AG08395 (cell line): Measurements from ENCODE around the gene SPAG6.
A peak's percentile ranks its signal among the peaks of the same experiment; 100 is the strongest.

ENCODE experiments used
- DNase-seq: peaks from one replicate; pipeline ENCODE4 v3.0.0; 2012; ENCODE audit warnings: mixed read lengths, low spot score

SPAG6 gene

GRCh38 chr10:22434521-22434920 lies 89.2 kb downstream of the SPAG6 start:
- DNase-seq, result no peak

- DNase-seq, result no peak
These were observed 90.4 kb downstream of the SPAG6 start for GRCh38 chr10:22435650-22436049.

- DNase-seq, result no peak
These were observed 91.2 kb downstream of the SPAG6 start for GRCh38 chr10:22436526-22436892.

- peak; percentile 61 for DNase-seq
These were observed 91.8 kb downstream of the SPAG6 start for GRCh38 chr10:22436893-22437619.

GRCh38 chr10:22437620-22438588 lies 92.6 kb downstream of the SPAG6 start:
- no peak for DNase-seq

- no peak for DNase-seq
These were observed 93.4 kb downstream of the SPAG6 start for GRCh38 chr10:22438711-22439110.

GRCh38 chr10:22442063-22442462 lies 96.8 kb downstream of the SPAG6 start:
- DNase-seq, result no peak

- no peak for DNase-seq
These were observed 97.2 kb downstream of the SPAG6 start for GRCh38 chr10:22442468-22442867.

GRCh38 chr10:22443175-22443901 lies 98.0 kb downstream of the SPAG6 start:
- no peak for DNase-seq

- no peak for DNase-seq
These were observed 99.0 kb downstream of the SPAG6 start for GRCh38 chr10:22444219-22444788.

- no peak for DNase-seq
These were observed 100.2 kb downstream of the SPAG6 start for GRCh38 chr10:22445495-22445894.

GRCh38 chr10:22447068-22447467 lies 101.8 kb downstream of the SPAG6 start:
- no peak for DNase-seq

- no peak for DNase-seq
These were observed 106.0 kb downstream of the SPAG6 start for GRCh38 chr10:22451346-22451745.

GRCh38 chr10:22453320-22453719 lies 108.0 kb downstream of the SPAG6 start:
- no peak for DNase-seq

- DNase-seq, result no peak
These were observed 108.8 kb downstream of the SPAG6 start for GRCh38 chr10:22453948-22454591.

GRCh38 chr10:22454634-22455033 lies 109.3 kb downstream of the SPAG6 start:
- no peak for DNase-seq

- DNase-seq, result no peak
These were observed 110.0 kb downstream of the SPAG6 start for GRCh38 chr10:22455068-22455857.

- DNase-seq, result no peak
These were observed 111.2 kb downstream of the SPAG6 start for GRCh38 chr10:22456486-22456885.

GRCh38 chr10:22458272-22459038 lies 113.2 kb downstream of the SPAG6 start:
- DNase-seq, result no peak

- no peak for DNase-seq
These were observed 114.2 kb downstream of the SPAG6 start for GRCh38 chr10:22459496-22459895.
